ENCODE measurements around the gene GSS.

GRCh38 chr20:35003211-35004031, 47.8 kb upstream of the GSS start:
- TF ChIP-seq CTCF (IDR thresholded peaks at IDR 0.05 in 4 of 5, conservative IDR thresholded peaks at IDR 0.05 in 1 of 5), result no peak
- no peak for TF ChIP-seq POLR2A (IDR thresholded peaks at IDR 0.05)
